HG02642 (cell line): ENCODE measurements around the gene XPR1.

Experiments used
- ATAC-seq: cut with Tn5 transposase; IDR thresholded peaks from one replicate; pipeline ENCODE4 v1.9.1; 2021; ENCODE audit warnings: mild to moderate bottlenecking; ENCODE audit not compliant: unreplicated experiment, poor library complexity

The XPR1 gene

DNA sequence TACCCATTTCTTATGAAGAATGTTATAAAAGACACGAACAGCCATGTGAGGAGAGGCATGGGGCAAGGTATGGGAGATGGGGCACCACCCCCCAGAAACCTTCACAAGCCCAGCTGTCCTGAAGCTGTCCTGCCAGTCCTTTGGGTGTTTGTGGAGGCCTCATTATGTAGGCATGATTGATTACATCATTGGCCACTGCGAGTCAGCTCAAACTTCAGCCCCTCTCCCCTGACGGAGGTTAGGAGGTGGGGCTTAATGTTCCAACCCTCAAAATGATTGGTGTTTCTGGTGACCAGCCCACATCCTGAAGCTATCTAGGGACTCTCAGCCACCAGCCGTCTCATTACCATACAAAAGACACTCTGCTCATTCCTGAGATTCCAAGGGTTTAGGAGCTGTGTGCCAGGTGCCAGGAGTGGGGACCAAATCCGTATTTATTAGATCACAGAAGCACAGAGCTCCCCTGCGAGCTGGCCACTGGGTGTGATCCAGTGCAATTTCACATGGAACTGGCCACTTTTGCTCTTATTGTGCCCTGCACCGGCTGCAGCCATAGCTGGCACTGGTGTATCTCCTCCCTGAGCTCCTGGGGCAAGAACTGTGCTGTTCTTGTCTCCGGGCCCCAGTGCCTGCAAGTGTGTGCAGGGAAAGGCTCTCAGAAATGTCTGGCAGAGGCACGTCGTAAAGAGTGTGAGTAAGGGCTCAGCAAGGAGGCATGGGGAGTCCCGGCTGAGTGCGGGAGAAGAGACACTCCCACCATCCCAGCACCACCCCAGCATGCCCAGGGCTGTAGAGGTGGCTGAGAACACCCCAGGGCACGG lies 291.4 kb downstream of the XPR1 start:
- ATAC-seq: no peak

GRCh38 chr1:180923887-180924286 lies 292.1 kb downstream of the XPR1 start:
- ATAC-seq: no peak

GRCh38 chr1:180924939-180925338 lies 293.1 kb downstream of the XPR1 start:
- ATAC-seq: no peak

DNA sequence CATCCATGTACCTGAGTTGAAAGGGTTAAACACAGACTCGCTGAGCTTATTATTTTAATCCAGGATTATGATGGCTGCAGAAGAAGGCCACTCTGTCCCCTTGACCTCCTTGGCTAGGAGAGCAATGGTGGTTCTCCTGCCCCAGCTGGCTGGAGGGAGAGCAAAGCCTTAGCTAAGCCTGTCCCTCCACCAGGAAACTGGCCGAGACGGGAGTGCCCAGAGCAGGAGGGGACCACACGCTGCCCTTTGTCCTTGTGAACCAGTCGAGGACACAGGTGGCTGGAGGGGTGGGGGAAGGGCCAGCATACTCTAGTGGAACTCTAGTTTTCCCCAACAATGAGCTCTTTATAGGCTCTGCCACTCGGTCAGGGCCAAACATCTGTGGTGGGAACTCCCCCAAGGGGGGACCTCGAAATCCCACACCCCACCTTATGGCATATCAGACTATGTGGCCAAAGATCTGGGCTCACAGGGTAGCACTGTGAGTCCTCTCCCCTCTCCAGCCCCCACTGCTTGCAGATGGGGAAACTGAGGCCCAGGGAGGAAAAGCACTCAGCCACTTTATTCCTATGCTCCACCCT lies 293.7 kb downstream of the XPR1 start:
- ATAC-seq: no peak

GRCh38 chr1:180926164-180926981 lies 294.6 kb downstream of the XPR1 start:
- no peak for ATAC-seq

DNA sequence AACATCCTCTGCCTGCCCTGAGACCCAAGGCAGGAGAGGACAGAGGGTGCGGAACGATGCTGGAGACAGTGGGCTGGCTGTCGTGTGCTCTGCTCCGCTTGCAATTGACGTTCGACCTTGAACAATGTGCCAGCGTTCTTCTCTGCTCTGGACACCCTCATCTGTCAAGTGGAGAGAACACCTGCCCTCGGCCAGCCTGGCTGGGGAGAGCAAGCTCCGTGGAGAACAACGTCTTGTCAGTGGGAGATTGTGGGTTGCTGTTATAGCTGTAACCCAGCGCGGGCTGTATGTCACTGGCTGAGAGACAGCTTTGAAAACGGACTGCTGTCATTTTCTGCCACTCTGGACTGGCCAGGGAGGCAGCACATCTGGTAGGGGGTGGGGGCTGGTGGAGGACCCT lies 295.5 kb downstream of the XPR1 start:
- ATAC-seq: no peak

- no peak for ATAC-seq
Observed at GRCh38 chr1:180927841-180928240, 296.0 kb downstream of the XPR1 start.

DNA sequence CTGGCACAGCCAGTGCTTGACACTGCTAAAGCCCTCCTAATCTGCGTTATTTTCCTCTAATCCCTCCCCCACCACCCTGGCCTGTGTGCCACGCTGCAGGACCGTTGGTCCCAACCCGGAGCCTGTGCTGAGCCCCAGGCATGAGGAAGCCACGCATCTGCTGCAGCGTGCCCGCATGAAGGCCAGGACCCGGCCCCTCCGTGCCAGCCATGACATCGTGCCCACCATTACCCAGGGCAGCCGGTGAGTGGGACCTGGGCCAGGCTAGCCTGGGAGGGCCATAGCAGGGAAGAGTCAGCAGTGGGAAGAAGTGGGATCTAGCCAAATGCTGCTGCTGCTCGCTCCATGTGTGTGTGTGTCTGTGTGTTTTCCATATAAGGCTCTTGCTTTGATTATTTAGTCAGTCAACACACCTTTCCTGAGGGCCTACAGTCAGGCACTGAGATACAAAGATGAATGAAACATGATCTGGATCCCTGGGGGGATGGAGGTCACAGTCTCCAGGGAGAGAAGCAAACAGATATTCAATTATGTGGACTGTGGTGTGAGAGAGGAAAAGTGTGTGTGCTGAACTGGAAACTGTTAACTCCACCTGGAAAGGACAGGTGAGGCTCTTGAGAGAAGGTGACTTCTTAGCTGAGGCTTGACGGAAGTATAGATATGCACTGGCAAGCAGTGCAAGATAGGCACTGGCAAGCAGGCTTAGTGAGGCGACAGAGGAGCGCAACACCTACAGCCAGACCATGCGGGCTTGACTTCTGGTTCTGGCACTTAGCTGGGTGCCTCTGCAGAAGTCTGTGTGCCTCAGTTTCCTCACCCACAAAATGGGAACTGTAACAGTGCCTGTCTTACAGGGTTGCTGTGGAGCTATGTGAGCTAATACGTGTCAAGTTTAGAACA lies 296.8 kb downstream of the XPR1 start:
- no peak for ATAC-seq

DNA sequence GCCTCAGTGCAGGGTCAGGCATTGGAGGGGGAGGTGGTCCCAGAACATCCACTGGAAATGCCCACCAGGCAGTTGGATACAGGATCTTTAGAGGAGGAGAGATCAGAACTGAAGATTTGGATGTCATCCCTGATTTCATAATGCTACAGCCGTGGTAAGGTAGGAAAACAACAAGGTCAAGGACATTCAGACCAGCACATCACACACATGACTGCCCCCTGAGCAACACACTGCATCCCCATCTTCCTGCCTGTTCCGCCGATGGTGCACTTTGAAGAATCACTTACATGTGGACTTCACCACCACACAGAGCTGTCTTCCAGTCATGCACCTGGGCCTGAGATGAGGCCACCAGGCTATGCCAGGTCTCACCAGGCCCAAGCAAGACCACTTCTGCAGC lies 297.6 kb downstream of the XPR1 start:
- ATAC-seq: no peak

GRCh38 chr1:180930687-180931086 lies 298.9 kb downstream of the XPR1 start:
- no peak for ATAC-seq

DNA sequence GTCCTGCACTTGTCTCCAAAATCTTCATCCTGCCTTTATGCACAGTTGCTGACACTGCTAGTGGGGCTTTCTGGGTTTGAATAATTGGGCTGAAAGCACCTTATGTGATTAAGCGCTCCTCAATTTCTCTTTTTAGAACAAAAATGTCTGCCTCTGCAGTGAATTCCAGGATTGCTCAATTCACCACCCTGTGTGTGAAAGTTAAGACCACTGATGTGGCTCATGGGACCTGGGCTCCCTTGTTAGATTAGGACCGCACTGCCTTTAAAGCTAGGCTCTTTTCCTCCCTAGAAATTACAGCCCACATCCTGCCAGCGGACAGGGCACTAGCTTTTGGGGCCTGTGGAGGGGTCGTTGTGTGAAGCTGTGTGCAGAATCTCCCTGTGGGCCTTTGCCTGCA lies 299.7 kb downstream of the XPR1 start:
- ATAC-seq: no peak

DNA sequence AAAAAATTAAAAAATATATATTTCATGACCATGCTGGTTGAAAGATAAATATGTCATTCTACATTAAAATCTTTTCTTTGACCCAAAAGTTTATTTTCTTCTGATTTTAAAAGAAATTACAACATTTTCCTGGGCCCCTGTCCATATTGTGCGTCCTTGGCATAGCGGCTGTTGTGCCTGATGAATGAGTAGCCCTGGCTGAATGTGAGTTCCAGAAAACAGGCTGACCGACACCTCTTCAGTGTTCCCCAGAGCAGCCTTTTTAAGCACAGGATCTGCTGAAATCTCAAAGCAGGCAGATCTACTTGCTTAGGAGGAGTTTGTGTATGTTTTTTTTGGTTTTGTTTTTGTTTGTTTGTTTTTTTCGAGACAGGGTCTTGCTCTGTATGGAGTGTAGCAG lies 300.6 kb downstream of the XPR1 start:
- ATAC-seq: no peak

DNA sequence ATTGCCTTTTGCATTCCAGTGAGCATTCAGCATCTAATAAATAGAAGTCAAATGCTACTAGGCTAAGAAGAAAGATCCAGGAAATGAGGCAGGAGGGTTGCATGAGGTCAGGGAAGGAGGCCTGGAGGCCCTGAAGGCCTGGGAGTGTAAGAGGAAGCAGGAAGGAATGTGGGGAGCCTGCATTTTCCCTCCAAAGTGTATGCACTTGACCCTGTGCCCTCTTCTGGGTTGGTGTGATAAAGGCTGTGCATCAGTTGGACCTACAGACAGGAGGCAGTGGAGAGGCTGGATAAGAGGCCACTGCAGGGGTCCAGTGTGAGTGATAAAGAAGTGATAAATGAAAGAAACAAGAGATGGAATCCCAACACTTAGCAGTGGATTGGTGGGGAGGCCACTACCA lies 301.3 kb downstream of the XPR1 start:
- ATAC-seq: no peak

DNA sequence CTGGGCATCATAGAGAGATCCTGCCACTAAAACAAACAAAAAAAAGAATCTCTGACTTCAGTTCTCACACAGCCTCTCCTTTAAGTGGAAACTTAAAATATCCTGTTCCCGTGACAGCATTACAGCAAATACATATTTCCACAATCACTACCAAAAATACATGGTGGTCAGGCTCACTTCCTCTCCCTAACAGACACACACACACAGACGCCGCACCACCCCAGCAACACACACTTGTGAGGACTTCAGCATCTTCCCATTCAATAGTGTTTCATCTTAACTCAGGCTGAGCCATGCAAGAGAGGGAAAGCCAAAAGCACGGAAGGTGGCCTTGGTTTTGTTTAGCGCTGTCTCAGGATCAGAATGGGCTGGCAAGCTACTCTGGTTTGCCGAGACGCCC lies 302.7 kb downstream of the XPR1 start:
- no peak for ATAC-seq

DNA sequence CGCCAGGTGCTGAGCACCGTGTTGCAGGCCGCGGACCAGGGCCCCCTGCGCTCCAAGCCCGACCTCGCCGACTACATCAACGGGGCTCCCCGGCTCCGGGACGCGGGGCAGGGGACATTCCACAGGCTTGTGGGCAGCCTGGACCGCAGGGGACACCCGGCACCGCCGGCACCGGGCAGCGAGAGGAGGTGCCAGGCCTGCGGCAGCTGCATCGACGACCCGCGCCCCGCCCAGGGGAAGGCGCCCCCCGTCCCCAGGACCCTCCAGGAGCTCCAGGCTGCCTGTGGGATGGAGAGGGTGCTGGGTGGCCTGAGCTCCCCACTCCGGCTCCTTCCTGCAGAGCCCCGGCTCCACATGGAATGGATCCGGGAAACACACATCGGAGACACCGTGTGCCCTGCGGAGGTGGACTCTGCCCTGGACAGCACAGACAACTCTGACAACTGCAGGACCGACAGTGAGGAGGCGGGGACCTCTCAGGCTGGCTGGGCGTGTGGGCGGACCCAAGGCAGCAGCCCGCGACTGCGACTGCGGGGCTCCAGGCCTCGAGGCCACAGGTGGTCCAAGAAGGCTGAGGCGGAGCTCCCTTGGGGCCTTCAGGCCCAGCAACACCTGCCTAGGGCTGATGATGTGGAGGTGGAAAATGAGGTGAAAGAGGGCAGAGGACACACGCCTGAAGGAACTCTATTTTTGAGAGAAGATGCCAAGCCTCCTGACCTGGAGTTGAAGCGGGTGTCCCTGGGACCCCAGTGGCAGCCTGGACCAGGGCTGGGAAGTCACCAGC lies 303.7 kb downstream of the XPR1 start:
- peak; percentile 48 for ATAC-seq

- no peak for ATAC-seq
Observed at GRCh38 chr1:180936110-180937011, 304.5 kb downstream of the XPR1 start.

GRCh38 chr1:180937012-180937372 lies 305.2 kb downstream of the XPR1 start:
- no peak for ATAC-seq

DNA sequence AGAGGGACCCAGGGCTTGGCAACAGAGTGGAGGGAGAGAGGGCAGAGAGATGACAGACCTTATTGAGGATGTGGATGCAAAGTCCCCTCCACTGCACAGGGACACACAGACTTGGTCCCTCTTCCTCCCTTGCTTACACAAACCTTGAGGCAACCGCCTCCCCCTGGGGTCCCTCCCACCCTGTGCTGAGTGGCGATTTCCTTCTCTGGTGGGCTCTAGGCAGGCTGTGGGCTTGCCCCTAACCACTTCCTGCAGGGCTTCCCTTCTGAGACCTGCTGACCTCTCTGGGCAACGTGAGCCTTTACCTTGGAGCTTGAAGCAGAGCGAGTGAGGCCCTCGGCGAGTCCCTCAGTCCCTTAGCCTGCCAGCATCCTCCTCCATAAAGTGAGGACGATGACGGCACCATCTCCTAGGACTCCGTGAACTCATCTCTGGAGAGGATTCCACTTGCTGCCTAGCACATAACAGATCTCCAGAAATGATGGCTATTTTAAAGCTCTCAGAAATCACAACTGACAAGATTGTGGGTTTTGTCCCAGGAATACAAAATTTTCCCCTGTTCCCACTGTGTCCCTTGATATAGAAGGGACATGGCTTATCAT lies 305.9 kb downstream of the XPR1 start:
- ATAC-seq: no peak
